DND-41 (cell line): Measurements from ENCODE around the gene RBL2.

Source experiments
- EZH2 ChIP-seq: IDR thresholded peaks from 3 replicates; pipeline ENCODE4 v1.6.1; 2012; ENCODE audit warnings: borderline replicate concordance, low read depth, mild to moderate bottlenecking, moderate library complexity, low read length, inconsistent platforms; ENCODE audit not compliant: severe bottlenecking
- TF ChIP-seq, protein P1 (sequence below): IDR thresholded peaks from 2 replicates; pipeline ENCODE4 v1.5.1; 2012; ENCODE audit warnings: borderline replicate concordance, low read length, moderate library complexity, mild to moderate bottlenecking; ENCODE audit not compliant: poor library complexity, severe bottlenecking; ENCODE audit errors: extremely low read depth

DNA sequence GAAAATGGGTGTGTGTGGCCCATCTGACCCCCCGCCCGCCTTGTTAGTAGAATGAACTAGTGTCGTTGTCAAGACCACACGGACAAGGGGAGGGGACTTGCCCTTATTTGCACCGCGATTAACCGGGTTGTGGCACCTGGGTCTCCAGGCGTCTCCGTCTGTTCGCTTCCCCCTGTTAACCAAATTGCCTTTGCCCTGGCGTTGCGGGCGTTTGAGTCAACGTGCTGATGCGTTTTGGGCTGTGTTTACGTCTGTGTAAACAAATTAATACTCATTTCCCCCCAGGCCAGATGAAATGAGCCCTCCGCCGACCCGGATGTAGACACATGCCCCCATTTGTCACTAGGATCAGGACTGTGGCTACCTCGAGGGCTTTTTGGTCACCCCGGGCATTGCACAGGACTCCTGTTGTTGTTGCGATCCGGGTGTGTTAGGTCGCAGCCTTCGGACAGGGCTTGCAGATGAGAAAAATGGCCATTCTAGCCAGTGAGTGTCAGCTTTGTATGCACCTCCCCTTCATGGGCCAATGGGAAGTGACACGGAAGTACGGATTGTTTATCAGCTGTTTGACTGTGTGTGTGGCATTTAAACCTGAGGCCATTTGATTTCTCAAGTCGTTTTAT lies 906 bp downstream of the RBL2 start:
- TF ChIP-seq, protein P1, sequence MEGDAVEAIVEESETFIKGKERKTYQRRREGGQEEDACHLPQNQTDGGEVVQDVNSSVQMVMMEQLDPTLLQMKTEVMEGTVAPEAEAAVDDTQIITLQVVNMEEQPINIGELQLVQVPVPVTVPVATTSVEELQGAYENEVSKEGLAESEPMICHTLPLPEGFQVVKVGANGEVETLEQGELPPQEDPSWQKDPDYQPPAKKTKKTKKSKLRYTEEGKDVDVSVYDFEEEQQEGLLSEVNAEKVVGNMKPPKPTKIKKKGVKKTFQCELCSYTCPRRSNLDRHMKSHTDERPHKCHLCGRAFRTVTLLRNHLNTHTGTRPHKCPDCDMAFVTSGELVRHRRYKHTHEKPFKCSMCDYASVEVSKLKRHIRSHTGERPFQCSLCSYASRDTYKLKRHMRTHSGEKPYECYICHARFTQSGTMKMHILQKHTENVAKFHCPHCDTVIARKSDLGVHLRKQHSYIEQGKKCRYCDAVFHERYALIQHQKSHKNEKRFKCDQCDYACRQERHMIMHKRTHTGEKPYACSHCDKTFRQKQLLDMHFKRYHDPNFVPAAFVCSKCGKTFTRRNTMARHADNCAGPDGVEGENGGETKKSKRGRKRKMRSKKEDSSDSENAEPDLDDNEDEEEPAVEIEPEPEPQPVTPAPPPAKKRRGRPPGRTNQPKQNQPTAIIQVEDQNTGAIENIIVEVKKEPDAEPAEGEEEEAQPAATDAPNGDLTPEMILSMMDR = no peak
- TF ChIP-seq EZH2 = no peak
